Right renal cortex interstitium (tissue), 3 donors: ENCODE measurements around the gene TXNL1. TPM values are rescaled to one million over a fixed set of nuclear protein-coding genes. Genes with fewer than 3 reads are reported as not detected.
"Not testable (repeated sequence)": the region's sequence is repeated elsewhere in the genome, so short reads cannot be mapped to it uniquely, and the experiment has no call there.

Experiments used
- DNase-seq, 3 donors: peaks; one replicate each; pipeline ENCODE4 v3.0.0-alpha.2; 2013; ENCODE audit warnings: low read depth in 3 of 3, low spot score in 2 of 3
- polyA plus RNA-seq, 3 donors: library from polyadenylated mRNA; unstranded; fragments of 120-200 nt; gene quantifications; one replicate each; pipeline ENCODE4 v1.2.1, GENCODE V29; 2013; ENCODE audit not compliant: insufficient read length in 3 of 3

TXNL1 gene
- polyA plus RNA-seq, 3 donors = 112 to 117 (median 114) TPM

GRCh38 chr18:56574861-56575260, 63.5 kb downstream of the TXNL1 start:
- no peak for DNase-seq

GRCh38 chr18:56572267-56572666, 66.1 kb downstream of the TXNL1 start:
- DNase-seq = not testable (repeated sequence)

- DNase-seq = no peak
Observed at GRCh38 chr18:56570978-56571377, 67.4 kb downstream of the TXNL1 start.

GRCh38 chr18:56569416-56569815, 69.0 kb downstream of the TXNL1 start:
- no peak for DNase-seq

GRCh38 chr18:56568986-56569385, 69.4 kb downstream of the TXNL1 start:
- DNase-seq = no peak

GRCh38 chr18:56565551-56566345, 72.6 kb downstream of the TXNL1 start:
- DNase-seq = no peak

- no peak for DNase-seq
Observed at GRCh38 chr18:56565046-56565445, 73.3 kb downstream of the TXNL1 start.

GRCh38 chr18:56563568-56563967, 74.8 kb downstream of the TXNL1 start:
- no peak for DNase-seq

- no peak for DNase-seq
Observed at GRCh38 chr18:56562479-56562878, 75.9 kb downstream of the TXNL1 start.

- no peak for DNase-seq
Observed at GRCh38 chr18:56560992-56561391, 77.4 kb downstream of the TXNL1 start.

- no peak for DNase-seq
Observed at GRCh38 chr18:56559044-56559443, 79.3 kb downstream of the TXNL1 start.

GRCh38 chr18:56556907-56557306, 81.5 kb downstream of the TXNL1 start:
- DNase-seq = no peak

- DNase-seq = no peak
Observed at GRCh38 chr18:56550121-56550520, 88.3 kb downstream of the TXNL1 start.

Other genes starting within 250 kb of the TXNL1 start
- 10 to 100 TPM; 12.2 to 14.2 (median 12.5) TPM for gene WDR7, start 12.8 kb upstream of the TXNL1 start, polyA plus RNA-seq